HG02798 (cell line): ENCODE data around the gene HSPG2.
"Not testable (repeated sequence)": the region's sequence is repeated elsewhere in the genome, so short reads cannot be mapped to it uniquely, and the experiment has no call there.

Experiments
- ATAC-seq: cut with Tn5 transposase; IDR thresholded peaks from one replicate; pipeline ENCODE4 v1.9.1; 2021; ENCODE audit warnings: mild to moderate bottlenecking; ENCODE audit not compliant: unreplicated experiment, poor library complexity

The HSPG2 gene

GRCh38 chr1:21935891-21936365 lies 1.2 kb downstream of the HSPG2 start:
- no peak for ATAC-seq

GRCh38 chr1:21935393-21935804 lies 1.7 kb downstream of the HSPG2 start:
- ATAC-seq, result no peak

GRCh38 chr1:21933397-21934248 lies 3.5 kb downstream of the HSPG2 start:
- no peak for ATAC-seq

- ATAC-seq, result no peak
Observed at GRCh38 chr1:21932127-21932526, 5.0 kb downstream of the HSPG2 start.

- no peak for ATAC-seq
Observed at GRCh38 chr1:21931171-21932093, 5.7 kb downstream of the HSPG2 start.

- no peak for ATAC-seq
Observed at GRCh38 chr1:21930629-21931170, 6.4 kb downstream of the HSPG2 start.

GRCh38 chr1:21930080-21930571 lies 7.0 kb downstream of the HSPG2 start:
- ATAC-seq, result no peak

GRCh38 chr1:21927533-21928237 lies 9.4 kb downstream of the HSPG2 start:
- no peak for ATAC-seq

- no peak for ATAC-seq
Observed at GRCh38 chr1:21926814-21927532, 10.1 kb downstream of the HSPG2 start.

- no peak for ATAC-seq
Observed at GRCh38 chr1:21926065-21926464, 11.0 kb downstream of the HSPG2 start.

- no peak for ATAC-seq
Observed at GRCh38 chr1:21925334-21925940, 11.7 kb downstream of the HSPG2 start.

- ATAC-seq, result no peak
Observed at GRCh38 chr1:21924503-21925005, 12.6 kb downstream of the HSPG2 start.

GRCh38 chr1:21922090-21923013 lies 14.8 kb downstream of the HSPG2 start:
- ATAC-seq, result no peak

- ATAC-seq, result no peak
Observed at GRCh38 chr1:21921100-21921875, 15.8 kb downstream of the HSPG2 start.

- no peak for ATAC-seq
Observed at GRCh38 chr1:21919520-21919919, 17.6 kb downstream of the HSPG2 start.

GRCh38 chr1:21917239-21917631 lies 19.9 kb downstream of the HSPG2 start:
- not testable (repeated sequence) for ATAC-seq
